GM21360 (cell line): ENCODE measurements around the gene WFDC1.

ENCODE experiments used
- ATAC-seq: cut with Tn5 transposase; IDR thresholded peaks from one replicate; pipeline ENCODE4 v1.9.1; 2021; ENCODE audit warnings: mild to moderate bottlenecking, moderate library complexity; ENCODE audit not compliant: unreplicated experiment

The WFDC1 gene

GRCh38 chr16:84271866-84272265 is 22.8 kb upstream of the WFDC1 start:
- no peak for ATAC-seq

GRCh38 chr16:84272740-84273320 is 21.8 kb upstream of the WFDC1 start:
- ATAC-seq = no peak

GRCh38 chr16:84274515-84274914 is 20.2 kb upstream of the WFDC1 start:
- no peak for ATAC-seq

GRCh38 chr16:84275585-84276151 is 19.0 kb upstream of the WFDC1 start:
- ATAC-seq = no peak

- no peak for ATAC-seq
Observed at GRCh38 chr16:84277244-84277823, 17.3 kb upstream of the WFDC1 start.

GRCh38 chr16:84278333-84278732 is 16.3 kb upstream of the WFDC1 start:
- no peak for ATAC-seq

GRCh38 chr16:84278968-84279367 is 15.7 kb upstream of the WFDC1 start:
- ATAC-seq = no peak

GRCh38 chr16:84279881-84280280 is 14.8 kb upstream of the WFDC1 start:
- ATAC-seq = no peak

- ATAC-seq = no peak
Observed at GRCh38 chr16:84281074-84281473, 13.6 kb upstream of the WFDC1 start.

GRCh38 chr16:84282533-84282932 is 12.1 kb upstream of the WFDC1 start:
- no peak for ATAC-seq

- ATAC-seq = no peak
Observed at GRCh38 chr16:84283314-84284153, 11.1 kb upstream of the WFDC1 start.

GRCh38 chr16:84284154-84284722 is 10.4 kb upstream of the WFDC1 start:
- no peak for ATAC-seq

GRCh38 chr16:84286578-84287240 is 8.0 kb upstream of the WFDC1 start:
- ATAC-seq = no peak

- ATAC-seq = no peak
Observed at GRCh38 chr16:84288902-84289301, 5.8 kb upstream of the WFDC1 start.

- ATAC-seq = no peak
Observed at GRCh38 chr16:84291226-84291625, 3.5 kb upstream of the WFDC1 start.

- ATAC-seq = no peak
Observed at GRCh38 chr16:84292011-84292410, 2.7 kb upstream of the WFDC1 start.

- ATAC-seq = no peak
Observed at GRCh38 chr16:84293406-84293805, 1.3 kb upstream of the WFDC1 start.

GRCh38 chr16:84294117-84294516 is 561 bp upstream of the WFDC1 start:
- no peak for ATAC-seq

- ATAC-seq = no peak
Observed at GRCh38 chr16:84295203-84295860, 654 bp downstream of the WFDC1 start.

GRCh38 chr16:84298376-84298899 is 3.8 kb downstream of the WFDC1 start:
- no peak for ATAC-seq
